Renal pelvis (tissue), 12 donors: ENCODE results near the gene ZNF175. TPM values are rescaled to one million over a fixed set of nuclear protein-coding genes. Genes with fewer than 3 reads are reported as not detected.
A peak's percentile ranks its signal among the peaks of the same experiment; 100 is the strongest.

Experiments
- DNase-seq: peaks from one replicate; pipeline ENCODE4 v3.0.0-alpha.2; 2013
- long read RNA-seq, 16 experiments: transcript quantifications; one replicate each; lab custom pipeline, GENCODE V29; 2026
- polyA plus RNA-seq, 3 donors: library from polyadenylated mRNA; unstranded; fragments of 120-200 nt; gene quantifications; one replicate each; pipeline ENCODE4 v1.2.1, GENCODE V29; 2013; ENCODE audit not compliant: insufficient read length in 3 of 3

The ZNF175 gene
- polyA plus RNA-seq, result 10 to 100 TPM; 15.3 to 22.0 (median 17.3) TPM
- long read RNA-seq, donor 1, full-length matches to known transcripts, result 2 of 2 reads
- long read RNA-seq, donor 1, partial matches to known transcripts, result 0 of 2 reads
- long read RNA-seq, donor 1, other reads (novel, unspliced or antisense), result 0 of 2 reads
- long read RNA-seq, donor 2, full-length matches to known transcripts, result 3 of 3 reads
- long read RNA-seq, donor 2, partial matches to known transcripts, result 0 of 3 reads
- long read RNA-seq, donor 2, other reads (novel, unspliced or antisense), result 0 of 3 reads
- long read RNA-seq, donor 3, full-length matches to known transcripts, result 5 of 5 reads
- long read RNA-seq, donor 3, partial matches to known transcripts, result 0 of 5 reads
- long read RNA-seq, donor 3, other reads (novel, unspliced or antisense), result 0 of 5 reads
- long read RNA-seq, donor 4, full-length matches to known transcripts, result 4 of 4 reads
- long read RNA-seq, donor 4, partial matches to known transcripts, result 0 of 4 reads
- long read RNA-seq, donor 4, other reads (novel, unspliced or antisense), result 0 of 4 reads
- long read RNA-seq, donor 5, result 0 reads
- long read RNA-seq, donor 6, full-length matches to known transcripts, result 6 of 18 reads
- long read RNA-seq, donor 6, partial matches to known transcripts, result 12 of 18 reads
- long read RNA-seq, donor 6, other reads (novel, unspliced or antisense), result 0 of 18 reads
- long read RNA-seq, donor 7, full-length matches to known transcripts, result 2 of 2 reads
- long read RNA-seq, donor 7, partial matches to known transcripts, result 0 of 2 reads
- long read RNA-seq, donor 7, other reads (novel, unspliced or antisense), result 0 of 2 reads
- long read RNA-seq, donor 8, result 0 reads
- long read RNA-seq, donor 9, full-length matches to known transcripts, result 5 of 5 reads
- long read RNA-seq, donor 9, partial matches to known transcripts, result 0 of 5 reads
- long read RNA-seq, donor 9, other reads (novel, unspliced or antisense), result 0 of 5 reads
- long read RNA-seq, donor 10, full-length matches to known transcripts, result 4 of 4 reads
- long read RNA-seq, donor 10, partial matches to known transcripts, result 0 of 4 reads
- long read RNA-seq, donor 10, other reads (novel, unspliced or antisense), result 0 of 4 reads
- long read RNA-seq, donor 11, result 0 reads
- long read RNA-seq, donor 12, full-length matches to known transcripts, result 4 of 4 reads
- long read RNA-seq, donor 12, partial matches to known transcripts, result 0 of 4 reads
- long read RNA-seq, donor 12, other reads (novel, unspliced or antisense), result 0 of 4 reads
- long read RNA-seq, donor 13, full-length matches to known transcripts, result 2 of 2 reads
- long read RNA-seq, donor 13, partial matches to known transcripts, result 0 of 2 reads
- long read RNA-seq, donor 13, other reads (novel, unspliced or antisense), result 0 of 2 reads
- long read RNA-seq, donor 14, full-length matches to known transcripts, result 4 of 4 reads
- long read RNA-seq, donor 14, partial matches to known transcripts, result 0 of 4 reads
- long read RNA-seq, donor 14, other reads (novel, unspliced or antisense), result 0 of 4 reads
- long read RNA-seq, donor 15, full-length matches to known transcripts, result 5 of 5 reads
- long read RNA-seq, donor 15, partial matches to known transcripts, result 0 of 5 reads
- long read RNA-seq, donor 15, other reads (novel, unspliced or antisense), result 0 of 5 reads
- long read RNA-seq, donor 16, full-length matches to known transcripts, result 3 of 3 reads
- long read RNA-seq, donor 16, partial matches to known transcripts, result 0 of 3 reads
- long read RNA-seq, donor 16, other reads (novel, unspliced or antisense), result 0 of 3 reads

DNA sequence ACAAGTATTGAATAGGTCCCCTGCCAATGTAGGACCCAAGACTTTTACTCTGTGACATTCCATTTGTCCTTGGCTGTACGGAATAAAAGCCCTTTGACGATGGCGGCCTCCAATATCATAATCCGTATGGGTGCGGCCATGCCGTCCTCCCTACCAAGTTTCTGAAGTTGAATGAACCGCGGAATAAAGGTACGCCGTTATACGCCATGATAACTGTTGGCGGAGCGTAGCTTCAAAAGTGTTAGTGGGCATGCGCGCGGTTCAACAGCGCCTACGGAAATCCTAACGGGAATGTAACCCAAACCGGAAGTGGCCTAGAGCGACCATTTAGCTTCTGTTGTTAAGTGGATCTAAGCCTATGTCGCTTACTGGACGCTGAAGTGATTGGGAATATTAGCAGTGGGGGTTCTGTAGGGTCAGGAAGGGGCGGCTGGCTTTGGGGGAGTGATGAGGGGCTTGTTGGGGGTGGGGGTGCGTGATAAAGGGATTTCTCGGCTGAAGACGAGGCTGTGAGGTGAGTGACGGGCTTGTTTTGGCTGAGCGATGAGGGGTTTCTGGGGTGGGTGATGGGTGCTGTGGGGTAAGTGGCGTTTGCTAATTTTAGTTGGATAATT lies at the start of gene ZNF175:
ZNF175 (plus strand) TSS at position 322 of the 614 bp plus-strand sequence. CDS start 2,047 bp downstream, outside the sequence.
- peak; percentile 98 for DNase-seq

DNA sequence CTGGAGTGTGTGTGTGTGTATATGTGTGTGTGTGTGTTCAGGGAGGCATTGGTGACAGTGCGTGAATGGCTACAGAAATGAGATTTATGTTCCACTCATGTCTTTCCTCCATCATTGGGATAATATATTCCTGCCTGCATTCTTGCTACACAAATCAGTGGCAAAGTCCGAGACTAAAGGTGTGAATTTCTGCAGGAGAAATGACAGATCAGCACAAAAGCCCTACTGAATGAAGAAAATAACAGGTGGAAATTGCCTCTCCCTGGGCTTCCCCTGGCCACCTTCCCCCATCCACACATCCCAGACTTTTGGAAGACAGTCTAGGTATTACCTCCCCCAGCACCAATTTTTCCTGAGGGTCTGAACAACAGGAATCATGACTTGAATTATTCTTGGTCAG lies 49.7 kb upstream of the ZNF175 start:
- DNase-seq, result no peak

DNA sequence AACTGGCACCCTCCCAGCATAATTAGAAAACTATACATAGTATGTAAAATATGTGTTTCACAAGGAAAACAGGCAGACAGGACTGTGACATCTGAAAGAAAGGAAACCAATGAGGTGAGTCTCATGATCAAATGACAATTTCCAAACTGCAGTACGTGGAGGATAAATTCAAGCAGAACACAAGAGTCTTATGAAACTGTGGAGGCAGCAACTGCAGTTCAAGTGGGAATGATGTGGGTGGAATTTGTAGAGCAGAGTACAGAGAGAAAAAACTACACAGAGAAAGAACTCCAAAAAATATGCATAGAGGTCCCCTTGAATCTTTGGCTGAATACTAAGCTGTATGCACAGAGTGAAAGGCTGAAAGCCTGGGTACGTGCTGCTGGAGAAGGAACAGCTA lies 49.3 kb upstream of the ZNF175 start:
- DNase-seq, result no peak

DNA sequence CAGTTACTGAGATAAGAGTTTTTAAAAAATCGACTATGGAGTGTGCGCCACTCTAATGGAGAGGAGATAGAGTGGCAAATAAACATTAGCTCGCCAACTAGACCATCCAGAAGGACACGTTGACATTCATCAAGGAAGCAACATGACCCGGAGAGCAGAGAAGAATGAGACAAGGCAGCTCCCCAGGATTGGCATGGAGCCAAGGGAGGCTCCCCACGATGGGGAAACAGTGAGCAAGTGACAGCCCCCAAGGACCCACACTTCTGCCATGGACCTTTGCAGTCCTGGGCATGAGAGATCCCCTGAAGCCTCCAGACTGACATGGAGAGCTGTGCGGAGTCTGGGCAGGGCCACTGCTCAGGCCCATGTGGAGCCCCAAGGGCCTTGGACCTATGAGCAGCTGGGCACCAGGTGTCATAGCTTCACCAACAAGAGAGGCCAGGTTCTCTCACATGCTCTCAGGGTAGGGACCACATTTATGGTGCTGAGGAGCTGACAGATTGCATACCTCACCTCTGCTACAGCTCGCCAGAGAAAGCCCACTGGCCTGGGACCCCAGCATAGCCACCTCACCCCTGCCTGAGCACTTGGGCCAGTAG lies 46.3 kb upstream of the ZNF175 start:
- no peak for DNase-seq

- no peak for DNase-seq
These were observed 45.4 kb upstream of the ZNF175 start for GRCh38 chr19:51525651-51526050.

- no peak for DNase-seq
These were observed 41.8 kb upstream of the ZNF175 start for GRCh38 chr19:51529301-51529700.

DNA sequence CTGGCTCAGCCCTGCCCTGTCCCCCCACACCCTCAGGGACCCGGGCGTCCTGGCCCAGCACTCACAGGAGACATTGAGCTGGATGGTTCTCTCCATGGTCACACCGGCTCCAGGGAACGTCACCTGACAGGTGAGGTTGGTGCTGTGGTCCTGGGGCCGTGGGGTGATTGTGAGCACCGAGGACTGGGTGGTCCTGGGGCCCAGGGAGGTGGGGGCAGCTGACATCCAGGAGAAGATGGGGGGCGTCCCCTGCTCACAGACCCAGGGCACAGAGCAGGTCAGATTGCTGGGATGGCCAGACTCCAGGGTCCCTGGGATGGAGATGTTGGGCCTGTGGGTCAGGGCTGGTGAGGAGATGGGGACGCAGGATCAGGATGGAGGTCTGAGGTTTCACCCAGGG lies 40.5 kb upstream of the ZNF175 start:
- no peak for DNase-seq

DNA sequence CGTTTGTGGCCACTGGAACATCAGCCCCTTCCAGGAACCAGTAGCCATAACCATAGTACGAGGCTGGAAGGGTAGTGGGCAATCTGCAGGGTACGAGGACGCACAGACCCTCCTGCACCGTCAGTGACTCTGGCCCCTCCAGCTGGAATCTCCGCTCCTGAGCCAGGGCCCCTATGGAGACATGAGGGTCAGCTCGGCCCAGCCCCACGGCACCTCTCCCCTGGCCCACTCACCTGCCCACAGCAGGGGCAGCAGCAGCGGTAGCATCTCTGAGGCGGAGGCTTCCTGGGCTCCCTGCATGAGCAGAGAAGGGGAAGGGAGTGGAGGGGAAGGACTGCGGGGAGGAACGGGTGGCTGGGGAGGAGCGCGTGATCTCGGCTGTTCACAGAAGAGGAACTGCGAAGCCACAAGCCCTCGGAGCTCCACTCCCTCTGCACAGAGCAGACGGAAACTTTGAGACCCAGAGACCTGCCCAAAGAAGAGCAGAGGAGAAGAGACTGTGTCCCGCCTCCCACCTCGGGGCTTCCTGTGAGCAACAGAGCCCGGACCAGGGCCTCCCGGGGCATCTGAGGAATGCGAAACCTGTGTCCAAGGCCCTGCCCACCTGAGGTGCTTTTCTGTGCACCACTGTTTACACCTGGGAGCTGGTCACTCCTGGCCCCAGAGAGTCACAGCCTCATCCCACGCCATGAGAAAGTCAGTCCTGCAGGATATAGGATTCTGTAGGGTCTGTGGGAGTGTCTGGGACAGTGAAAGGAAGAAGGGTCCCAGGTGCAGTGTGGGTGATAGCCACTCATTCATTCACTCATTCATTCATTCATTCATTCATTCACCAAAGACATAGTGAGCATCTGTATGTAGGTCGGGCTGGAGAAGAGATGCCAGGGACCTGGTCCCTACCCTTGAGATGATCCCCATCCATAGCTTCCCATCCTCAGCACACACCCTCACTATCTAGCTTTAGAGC lies 39.5 kb upstream of the ZNF175 start, which contains the start of gene SIGLEC6:
SIGLEC6 (minus strand) TSS at position 322 of the 967 bp plus-strand sequence; CDS start at position 300, 22 bp downstream.
- DNase-seq, result no peak

DNA sequence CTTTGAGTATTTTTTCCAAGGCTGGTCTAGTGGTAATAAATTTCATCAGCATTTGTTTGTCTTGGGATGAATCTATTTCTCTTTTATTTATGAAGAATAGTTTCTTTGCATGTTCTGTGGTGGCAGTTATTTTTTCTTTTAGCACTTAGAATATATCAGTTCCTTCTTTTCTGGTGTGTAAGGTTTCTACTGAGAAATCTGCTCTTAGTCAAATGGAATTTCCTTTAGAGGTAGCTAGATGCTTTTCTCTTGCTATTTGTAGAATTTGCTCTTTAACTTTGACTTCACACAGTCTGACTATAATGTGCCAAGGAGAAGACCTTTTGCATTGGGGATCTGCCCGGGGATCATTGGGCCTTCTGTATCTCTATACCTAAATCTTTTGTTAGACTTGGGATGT lies 35.5 kb upstream of the ZNF175 start:
- DNase-seq, result no peak

- no peak for DNase-seq
These were observed 31.2 kb upstream of the ZNF175 start for GRCh38 chr19:51539821-51540366.

GRCh38 chr19:51541458-51542357 lies 29.4 kb upstream of the ZNF175 start:
- no peak for DNase-seq

DNA sequence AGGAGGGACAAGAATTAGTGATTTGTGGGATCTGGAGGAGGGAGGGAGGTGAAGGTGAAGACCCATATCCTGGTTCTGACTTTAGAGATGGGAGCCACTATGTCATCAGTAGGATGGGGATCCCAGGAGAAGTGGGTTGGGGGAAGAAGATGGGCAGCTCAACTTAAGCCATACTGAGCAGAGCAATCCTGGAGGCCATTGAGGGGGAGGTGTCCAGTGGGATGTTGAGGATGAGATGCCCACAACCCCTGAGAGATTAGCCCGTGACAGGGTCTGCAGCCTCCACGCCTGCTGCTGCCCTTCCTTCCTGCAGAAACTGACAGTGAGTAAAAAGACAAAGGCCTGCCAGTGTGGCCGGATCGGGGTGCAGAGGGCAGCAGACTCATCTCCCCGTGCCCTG lies 28.4 kb upstream of the ZNF175 start:
- no peak for DNase-seq

GRCh38 chr19:51544038-51544437 lies 27.0 kb upstream of the ZNF175 start:
- DNase-seq, result no peak

DNA sequence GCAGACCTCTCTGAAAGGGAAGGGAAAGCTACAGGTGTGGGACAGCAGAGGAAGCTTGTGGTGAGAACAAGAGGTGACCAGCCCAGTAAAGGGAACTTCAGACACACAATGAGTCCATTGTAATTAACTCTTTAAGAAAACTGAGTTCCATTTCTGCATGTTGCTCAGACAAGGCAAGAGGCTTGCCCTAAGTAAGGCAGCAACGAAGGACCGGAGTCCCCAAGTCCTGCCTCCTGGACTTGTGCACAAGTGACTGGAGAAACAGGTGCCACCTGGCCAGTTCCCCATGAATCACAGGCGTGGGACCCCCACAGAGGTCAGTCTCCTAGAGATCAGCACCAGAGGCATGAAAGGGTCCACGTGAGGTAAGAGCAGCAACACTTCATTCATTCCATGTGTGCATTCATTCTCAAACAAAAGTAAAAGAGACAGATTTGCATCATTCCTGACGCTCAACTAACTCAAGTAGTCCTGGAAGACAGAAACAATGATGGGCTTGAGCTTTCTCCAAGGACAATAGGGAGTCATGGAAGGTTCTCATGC lies 24.9 kb upstream of the ZNF175 start:
- no peak for DNase-seq

- DNase-seq, result no peak
These were observed 24.3 kb upstream of the ZNF175 start for GRCh38 chr19:51546650-51547396.
